Measurements from ENCODE around the gene HABP4. TPM values are rescaled to one million over a fixed set of nuclear protein-coding genes. Genes with fewer than 3 reads are reported as not detected.

The HABP4 gene
- total RNA-seq, 2 donors from 2014 or later, result 13.4 to 17.5 TPM

- Mint-ChIP-seq H3K36me3 (ENCODE audit: insufficient read depth in 2 of 2) (peaks cover 3 to 4% of the 10 kb centered on the region in 2 donors), H3K27me3 (ENCODE audit: low read depth) (no peaks in the 10 kb centered on the region), H3K27ac (peak overlapping the region; percentile 97), H3K9me3 (no peaks in the 10 kb centered on the region), H3K4me3 (peak overlapping the region; percentile 87 to 91), H3K4me1 (ENCODE audit: low read depth) (peaks cover 36% of the 10 kb centered on the region)
- DNase-seq (peak; percentile 26), ATAC-seq (replicated peaks in 1 of 2) (no peak)
These were observed 29.3 kb upstream of the HABP4 start for GRCh38 chr9:96420468-96421219.

GRCh38 chr9:96423322-96423984 lies 26.5 kb upstream of the HABP4 start:
- Mint-ChIP-seq H3K9me3 (no peaks in the 10 kb centered on the region), H3K27me3 (ENCODE audit: low read depth) (no peaks in the 10 kb centered on the region), H3K4me1 (ENCODE audit: low read depth) (peaks cover 28% of the 10 kb centered on the region), H3K27ac (no peak overlapping the region), H3K4me3 (no peak overlapping the region), H3K36me3 (ENCODE audit: insufficient read depth in 2 of 2) (no peaks in the 10 kb centered on the region)
- no peak for ATAC-seq (replicated peaks in 1 of 2)
- DNase-seq, result no peak

GRCh38 chr9:96423985-96424336 lies 26.0 kb upstream of the HABP4 start:
- Mint-ChIP-seq H3K4me3 (no peak overlapping the region), H3K27me3 (ENCODE audit: low read depth) (no peaks in the 10 kb centered on the region), H3K36me3 (ENCODE audit: insufficient read depth in 2 of 2) (no peaks in the 10 kb centered on the region), H3K27ac (no peak overlapping the region), H3K4me1 (ENCODE audit: low read depth) (peaks cover 28% of the 10 kb centered on the region), H3K9me3 (no peaks in the 10 kb centered on the region)
- ATAC-seq (replicated peaks in 1 of 2) (no peak), DNase-seq (no peak)

- H3K4me1 Mint-ChIP-seq (ENCODE audit: low read depth), result peaks cover 15% of the 10 kb centered on the region
- DNase-seq (no peak), ATAC-seq (replicated peaks in 1 of 2) (no peak)
- H3K9me3 Mint-ChIP-seq, result no peaks in the 10 kb centered on the region
- H3K4me3 Mint-ChIP-seq, result no peak overlapping the region
- no peaks in the 10 kb centered on the region for H3K27me3 Mint-ChIP-seq (ENCODE audit: low read depth)
- H3K27ac Mint-ChIP-seq, result no peak overlapping the region
- H3K36me3 Mint-ChIP-seq (ENCODE audit: insufficient read depth in 2 of 2), result no peaks in the 10 kb centered on the region
These were observed 24.3 kb upstream of the HABP4 start for GRCh38 chr9:96425500-96426169.

GRCh38 chr9:96429732-96430131 lies 20.2 kb upstream of the HABP4 start:
- no peaks in the 10 kb centered on the region for H3K27me3 Mint-ChIP-seq (ENCODE audit: low read depth)
- H3K36me3 Mint-ChIP-seq (ENCODE audit: insufficient read depth in 2 of 2), result no peaks in the 10 kb centered on the region
- H3K27ac Mint-ChIP-seq, result no peak overlapping the region
- no peak for DNase-seq
- H3K4me3 Mint-ChIP-seq, result no peak overlapping the region
- ATAC-seq (replicated peaks in 1 of 2), result no peak
- no peaks in the 10 kb centered on the region for H3K9me3 Mint-ChIP-seq
- peaks cover 7% of the 10 kb centered on the region for H3K4me1 Mint-ChIP-seq (ENCODE audit: low read depth)

GRCh38 chr9:96430377-96430776 lies 19.6 kb upstream of the HABP4 start:
- Mint-ChIP-seq H3K27me3 (ENCODE audit: low read depth) (no peaks in the 10 kb centered on the region), H3K4me3 (no peak overlapping the region), H3K4me1 (ENCODE audit: low read depth) (peaks cover 7% of the 10 kb centered on the region), H3K36me3 (ENCODE audit: insufficient read depth in 2 of 2) (no peaks in the 10 kb centered on the region), H3K9me3 (no peaks in the 10 kb centered on the region), H3K27ac (no peak overlapping the region)
- DNase-seq, result no peak
- no peak for ATAC-seq (replicated peaks in 1 of 2)

- Mint-ChIP-seq H3K36me3 (ENCODE audit: insufficient read depth in 2 of 2) (no peaks in the 10 kb centered on the region), H3K4me3 (no peak overlapping the region), H3K9me3 (no peaks in the 10 kb centered on the region), H3K4me1 (ENCODE audit: low read depth) (no peaks in the 10 kb centered on the region), H3K27ac (no peak overlapping the region), H3K27me3 (ENCODE audit: low read depth) (no peaks in the 10 kb centered on the region)
- DNase-seq, result no peak
- ATAC-seq (replicated peaks in 1 of 2), result no peak
These were observed 14.6 kb upstream of the HABP4 start for GRCh38 chr9:96435345-96435744.

- no peaks in the 10 kb centered on the region for H3K27me3 Mint-ChIP-seq (ENCODE audit: low read depth)
- DNase-seq, result no peak
- no peaks in the 10 kb centered on the region for H3K36me3 Mint-ChIP-seq (ENCODE audit: insufficient read depth in 2 of 2)
- ATAC-seq (replicated peaks in 1 of 2), result peak; percentile 56 to 72
- H3K9me3 Mint-ChIP-seq, result no peaks in the 10 kb centered on the region
- H3K4me3 Mint-ChIP-seq, result no peak overlapping the region
- H3K4me1 Mint-ChIP-seq (ENCODE audit: low read depth), result no peaks in the 10 kb centered on the region
- H3K27ac Mint-ChIP-seq, result no peak overlapping the region
These were observed 13.9 kb upstream of the HABP4 start for GRCh38 chr9:96436063-96436455.

GRCh38 chr9:96436456-96437126 lies 13.4 kb upstream of the HABP4 start:
- no peaks in the 10 kb centered on the region for H3K9me3 Mint-ChIP-seq
- no peak overlapping the region for H3K4me3 Mint-ChIP-seq
- ATAC-seq (replicated peaks in 1 of 2) (no peak), DNase-seq (no peak)
- no peaks in the 10 kb centered on the region for H3K27me3 Mint-ChIP-seq (ENCODE audit: low read depth)
- no peaks in the 10 kb centered on the region for H3K36me3 Mint-ChIP-seq (ENCODE audit: insufficient read depth in 2 of 2)
- H3K4me1 Mint-ChIP-seq (ENCODE audit: low read depth), result no peaks in the 10 kb centered on the region
- no peak overlapping the region for H3K27ac Mint-ChIP-seq

- no peak for ATAC-seq (replicated peaks in 1 of 2)
- Mint-ChIP-seq H3K4me3 (no peak overlapping the region), H3K9me3 (no peaks in the 10 kb centered on the region), H3K27me3 (ENCODE audit: low read depth) (no peaks in the 10 kb centered on the region), H3K4me1 (ENCODE audit: low read depth) (no peaks in the 10 kb centered on the region), H3K27ac (no peak overlapping the region), H3K36me3 (ENCODE audit: insufficient read depth in 2 of 2) (no peaks in the 10 kb centered on the region)
- DNase-seq, result no peak
These were observed 12.5 kb upstream of the HABP4 start for GRCh38 chr9:96437454-96437853.

- no peak overlapping the region for H3K27ac Mint-ChIP-seq
- DNase-seq (no peak), ATAC-seq (replicated peaks in 1 of 2) (no peak)
- H3K36me3 Mint-ChIP-seq (ENCODE audit: insufficient read depth in 2 of 2), result no peaks in the 10 kb centered on the region
- H3K4me1 Mint-ChIP-seq (ENCODE audit: low read depth), result no peaks in the 10 kb centered on the region
- H3K27me3 Mint-ChIP-seq (ENCODE audit: low read depth), result no peaks in the 10 kb centered on the region
- no peaks in the 10 kb centered on the region for H3K9me3 Mint-ChIP-seq
- no peak overlapping the region for H3K4me3 Mint-ChIP-seq
These were observed 9.2 kb upstream of the HABP4 start for GRCh38 chr9:96440671-96441199.

- Mint-ChIP-seq H3K4me1 (ENCODE audit: low read depth) (no peaks in the 10 kb centered on the region), H3K4me3 (no peak overlapping the region), H3K9me3 (no peaks in the 10 kb centered on the region), H3K27me3 (ENCODE audit: low read depth) (no peaks in the 10 kb centered on the region), H3K36me3 (ENCODE audit: insufficient read depth in 2 of 2) (no peaks in the 10 kb centered on the region), H3K27ac (no peak overlapping the region)
- DNase-seq, result peak; percentile 20 to 53
- ATAC-seq (replicated peaks in 1 of 2), result peak; percentile 22 to 26
These were observed 8.0 kb upstream of the HABP4 start for GRCh38 chr9:96441798-96442445.
